ENCODE measurements around the gene APOB.
"Not testable (repeated sequence)": the region's sequence is repeated elsewhere in the genome, so short reads cannot be mapped to it uniquely, and the experiment has no call there.

APOB gene

GRCh38 chr2:21032338-21033236 is 11.3 kb downstream of the APOB start:
- DNase-seq (ENCODE audit: low read depth), result no peak

- DNase-seq (ENCODE audit: low read depth), result no peak
Measured at GRCh38 chr2:21030983-21031968, 12.6 kb downstream of the APOB start.

GRCh38 chr2:21029519-21029918 is 14.4 kb downstream of the APOB start:
- DNase-seq (ENCODE audit: low read depth), result no peak

GRCh38 chr2:21028951-21029350 is 14.9 kb downstream of the APOB start:
- DNase-seq (ENCODE audit: low read depth), result not testable (repeated sequence)

- DNase-seq (ENCODE audit: low read depth), result no peak
Measured at GRCh38 chr2:21028021-21028947, 15.6 kb downstream of the APOB start.

- DNase-seq (ENCODE audit: low read depth), result no peak
Measured at GRCh38 chr2:21026479-21027282, 17.2 kb downstream of the APOB start.

GRCh38 chr2:21025690-21026478 is 18.0 kb downstream of the APOB start:
- DNase-seq (ENCODE audit: low read depth), result no peak

GRCh38 chr2:21024722-21025389 is 19.0 kb downstream of the APOB start:
- DNase-seq (ENCODE audit: low read depth), result no peak

GRCh38 chr2:21024198-21024597 is 19.7 kb downstream of the APOB start:
- no peak for DNase-seq (ENCODE audit: low read depth)

- DNase-seq (ENCODE audit: low read depth), result no peak
Measured at GRCh38 chr2:21023419-21024181, 20.3 kb downstream of the APOB start.

GRCh38 chr2:21022792-21023367 is 21.0 kb downstream of the APOB start:
- DNase-seq (ENCODE audit: low read depth), result no peak

GRCh38 chr2:21021430-21021829 is 22.4 kb downstream of the APOB start:
- no peak for DNase-seq (ENCODE audit: low read depth)

GRCh38 chr2:21020668-21021288 is 23.1 kb downstream of the APOB start:
- no peak for DNase-seq (ENCODE audit: low read depth)

- no peak for DNase-seq (ENCODE audit: low read depth)
Measured at GRCh38 chr2:21020031-21020667, 23.7 kb downstream of the APOB start.

GRCh38 chr2:21019678-21020021 is 24.2 kb downstream of the APOB start:
- no peak for DNase-seq (ENCODE audit: low read depth)

- no peak for DNase-seq (ENCODE audit: low read depth)
Measured at GRCh38 chr2:21019000-21019677, 24.7 kb downstream of the APOB start.

- DNase-seq (ENCODE audit: low read depth), result no peak
Measured at GRCh38 chr2:21018290-21018689, 25.6 kb downstream of the APOB start.

All from CMK (cell line).